CD4-positive, alpha-beta T cell treated with Interleukin-1 beta for 1 hour (primary cell): ENCODE data around the gene NMU.
A peak's percentile ranks its signal among the peaks of the same experiment; 100 is the strongest.

Experiments
- DNase-seq, 2 donors: peaks; one replicate each; pipeline ENCODE4 v3.0.0-alpha.2; 2020 to 2022

The NMU gene

GRCh38 chr4:55553441-55554201 is 82.5 kb downstream of the NMU start:
- peak; percentile 19 to 47 for DNase-seq

- DNase-seq: peak in 1 of 2 donors; percentile 28
Measured at GRCh38 chr4:55551964-55552363, 84.1 kb downstream of the NMU start.

- DNase-seq: no peak
Measured at GRCh38 chr4:55549888-55550287, 86.2 kb downstream of the NMU start.

- no peak for DNase-seq
Measured at GRCh38 chr4:55547918-55548317, 88.2 kb downstream of the NMU start.

- no peak for DNase-seq
Measured at GRCh38 chr4:55547466-55547770, 88.7 kb downstream of the NMU start.

GRCh38 chr4:55546756-55547465 is 89.2 kb downstream of the NMU start, which contains the start of gene CLOCK:
Gene CLOCK (minus strand): TSS chr4:55546909. CDS start chr4:55482785, 64,124 bp downstream.
- peak; percentile 87 to 89 for DNase-seq

GRCh38 chr4:55546506-55546755 is 89.7 kb downstream of the NMU start:
- DNase-seq: no peak

GRCh38 chr4:55545641-55546505 is 90.2 kb downstream of the NMU start:
- peak; percentile 70 for DNase-seq
